Stimulated activated CD4-positive, alpha-beta T cell treated with anti-CD3 and anti-CD28 coated beads, Interleukin-15, amount 100 ng/mL, for 1 hour (primary cell): ENCODE measurements around the gene ARL11.

Source experiments
- DNase-seq, 2 donors: peaks; one replicate each; pipeline ENCODE4 v3.0.0-alpha.2; 2020; ENCODE audit warnings: low read depth in 1 of 2, low spot score in 1 of 2

ARL11 gene

DNA sequence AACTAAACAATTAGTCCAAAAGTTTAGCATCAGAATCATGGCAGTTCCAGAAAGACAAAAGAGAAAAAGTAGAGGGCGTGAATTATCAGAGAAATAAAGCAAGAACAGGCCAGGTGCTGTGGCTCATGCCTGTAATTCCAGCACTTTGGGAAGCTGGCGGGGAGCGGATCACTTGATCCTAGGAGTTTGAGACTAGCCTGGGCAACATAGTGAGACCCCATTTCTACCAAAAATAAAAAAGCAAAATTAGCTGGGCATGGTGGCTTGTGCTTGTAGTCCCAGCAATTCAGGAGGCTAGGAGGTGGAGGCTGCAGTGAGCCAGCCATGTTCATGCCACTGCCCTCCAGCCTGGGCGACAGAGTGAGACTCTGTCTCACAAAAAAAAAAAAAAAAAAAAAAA lies 18.4 kb downstream of the ARL11 start:
- DNase-seq: no peak

DNA sequence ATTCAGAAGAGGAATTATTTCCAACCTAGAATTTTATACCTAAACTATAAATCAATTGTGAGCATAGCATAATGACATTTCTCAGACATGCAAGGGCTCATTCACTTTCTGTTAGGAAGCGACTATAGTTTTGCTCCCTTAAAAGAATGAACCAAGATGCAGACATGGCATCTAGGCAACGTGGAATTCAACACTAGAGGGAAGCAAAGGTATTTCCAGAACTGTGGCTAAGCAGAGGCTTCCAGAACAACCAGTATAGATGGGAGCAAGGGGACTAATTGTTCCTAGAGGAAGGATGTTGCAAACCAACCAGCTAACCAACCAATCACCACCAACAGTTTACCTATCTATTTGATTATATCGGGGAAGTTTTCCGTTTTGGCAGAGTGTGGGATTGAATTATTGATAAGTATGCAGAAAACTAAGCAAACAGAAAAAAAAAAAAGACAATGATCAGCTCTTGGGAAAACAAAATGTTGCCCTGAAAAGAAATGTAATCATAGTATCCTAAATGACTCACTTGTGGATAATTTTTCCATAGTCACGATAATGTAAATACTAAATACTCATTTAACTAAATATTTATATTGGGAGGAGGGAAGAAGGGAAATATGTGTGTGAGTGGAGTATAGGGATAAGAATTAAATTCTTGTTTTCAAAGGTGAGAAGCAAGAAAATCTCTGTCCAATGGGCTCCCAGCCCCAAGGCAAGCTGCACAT lies 21.1 kb downstream of the ARL11 start:
- DNase-seq: no peak

DNA sequence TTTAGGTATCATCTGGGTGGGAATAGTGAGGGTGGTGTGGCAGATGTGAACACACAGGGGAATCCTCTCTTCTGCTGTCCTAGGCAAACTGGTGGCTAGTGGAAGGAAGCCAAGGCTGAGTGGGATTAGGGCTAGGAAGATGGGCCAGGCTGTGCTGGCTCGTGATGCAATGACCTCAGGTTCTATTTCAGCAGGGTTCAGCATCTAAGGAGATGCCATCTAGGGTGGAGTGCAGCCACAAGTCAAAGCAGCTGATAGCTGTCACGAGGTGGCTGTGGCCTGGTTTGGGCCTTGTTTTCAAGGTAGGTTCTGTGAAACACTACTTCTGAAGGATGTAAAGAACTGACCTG lies 21.6 kb downstream of the ARL11 start:
- DNase-seq: no peak

DNA sequence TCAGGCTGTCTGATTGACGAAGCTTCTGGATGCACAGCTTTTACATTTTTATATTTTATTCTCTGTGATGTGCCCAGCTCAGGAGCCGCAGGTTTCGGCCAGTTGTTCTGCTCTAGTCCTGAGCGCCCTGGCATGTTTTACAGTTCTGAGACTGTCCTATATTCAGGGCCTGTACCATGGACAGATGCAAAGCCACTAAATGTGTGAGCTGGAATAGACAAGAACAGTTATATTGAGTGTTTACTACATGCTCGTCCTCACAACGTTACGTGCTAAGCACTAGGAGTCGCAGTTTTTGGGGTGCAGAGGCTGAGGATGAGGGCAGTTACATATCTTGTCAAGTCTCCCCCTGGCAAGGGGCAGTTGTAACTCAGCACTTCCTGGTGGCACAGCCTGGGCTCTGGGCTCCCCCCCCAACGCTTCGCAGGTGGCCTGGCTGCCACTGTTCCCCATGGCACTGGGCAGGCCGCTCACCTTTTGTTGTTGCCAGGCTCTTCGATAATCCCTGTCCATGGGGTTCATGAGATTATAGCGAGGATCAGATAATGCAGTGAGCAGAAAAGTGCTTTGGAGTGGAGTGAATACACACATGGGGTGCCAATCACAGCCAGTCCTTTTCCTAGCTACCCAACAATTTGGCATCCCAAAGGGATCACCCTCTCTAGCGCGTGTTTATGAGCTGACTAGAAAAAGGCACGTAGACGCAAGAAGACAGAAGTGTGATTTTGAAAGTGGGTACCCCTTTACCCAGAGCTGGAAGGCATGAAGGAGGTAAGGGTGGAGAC lies 23.5 kb downstream of the ARL11 start:
- DNase-seq: no peak

DNA sequence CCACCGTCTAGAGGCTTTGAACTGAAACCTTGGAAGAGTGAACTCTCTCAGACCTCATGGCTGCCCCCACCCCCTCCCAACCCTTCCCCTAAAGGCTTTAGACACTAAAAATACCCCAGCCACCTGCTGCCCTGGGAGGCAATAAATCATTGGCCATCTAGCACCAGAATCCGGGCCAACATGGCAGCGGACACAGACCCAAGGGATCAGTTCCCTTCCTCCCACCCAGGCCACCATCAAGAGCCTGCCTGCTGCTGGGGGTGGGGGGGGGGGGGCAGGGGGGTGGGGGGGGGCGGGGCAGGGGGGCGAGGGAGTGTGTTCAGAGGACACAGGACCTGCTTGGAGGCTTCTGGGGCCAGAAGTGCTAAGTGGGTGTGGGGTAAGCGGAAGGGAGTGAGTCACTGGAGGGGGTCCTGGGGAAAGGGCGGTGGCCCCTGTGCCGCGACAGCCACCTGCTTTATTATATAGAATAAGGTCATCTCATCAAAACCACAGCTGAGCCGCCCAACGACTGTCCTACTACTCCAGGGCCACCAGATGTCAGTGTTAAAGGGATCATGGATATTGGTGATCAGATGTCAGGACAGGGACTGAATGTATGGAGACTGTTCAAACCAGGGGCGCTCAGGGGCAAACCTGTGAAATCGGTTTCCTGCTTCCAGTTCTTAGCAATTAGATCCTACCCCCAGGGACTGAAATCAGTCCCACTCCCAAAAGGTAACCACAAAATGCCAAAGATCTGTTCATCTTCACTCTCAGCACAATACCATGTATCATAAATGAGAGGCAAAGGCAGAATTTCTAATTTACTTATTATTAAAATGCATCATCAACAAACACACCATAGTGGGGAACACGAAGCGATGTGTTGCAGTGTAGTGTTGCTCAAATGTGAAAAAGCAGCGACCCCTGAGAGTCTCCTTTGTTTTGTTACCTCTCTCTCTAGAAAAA lies 24.3 kb downstream of the ARL11 start:
- DNase-seq: no peak

DNA sequence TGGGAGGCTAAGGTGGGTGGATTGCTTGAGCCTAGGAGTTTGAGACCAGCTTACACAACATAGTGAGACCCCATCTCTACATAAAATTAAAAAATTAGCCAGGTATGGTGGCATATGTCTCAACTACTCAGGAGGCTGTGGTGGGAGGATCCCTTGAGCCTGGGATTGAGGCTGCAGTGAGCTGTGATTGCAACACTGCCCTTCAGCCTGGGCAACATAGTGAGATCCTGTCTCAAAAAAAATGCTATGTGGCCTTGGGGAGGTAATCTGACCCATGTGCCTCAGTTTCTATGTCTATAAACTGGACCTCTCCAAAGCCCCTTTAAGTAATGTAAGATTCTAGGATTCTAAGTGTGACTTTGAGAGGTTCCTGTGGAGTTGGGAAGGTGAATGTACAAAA lies 25.2 kb downstream of the ARL11 start:
- DNase-seq: no peak

DNA sequence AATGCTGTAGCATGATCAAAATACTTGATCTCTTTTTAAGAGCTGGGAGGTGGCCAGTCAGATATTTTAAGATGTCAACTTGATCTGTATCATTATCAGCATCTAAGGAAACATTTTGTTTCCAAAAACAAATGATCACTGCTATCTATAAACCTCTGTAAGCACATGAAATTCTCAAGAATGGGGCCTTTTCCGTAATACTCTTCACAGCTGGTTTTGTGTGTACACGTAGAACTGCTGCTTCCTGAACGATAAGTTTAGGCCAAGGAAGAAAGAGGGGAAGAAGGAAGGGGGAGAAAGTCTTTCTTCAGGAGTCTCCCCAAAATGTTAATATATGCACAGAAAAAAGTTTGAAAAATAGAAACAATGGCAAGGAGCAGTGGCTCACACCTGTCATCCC lies 25.7 kb downstream of the ARL11 start:
- no peak for DNase-seq

DNA sequence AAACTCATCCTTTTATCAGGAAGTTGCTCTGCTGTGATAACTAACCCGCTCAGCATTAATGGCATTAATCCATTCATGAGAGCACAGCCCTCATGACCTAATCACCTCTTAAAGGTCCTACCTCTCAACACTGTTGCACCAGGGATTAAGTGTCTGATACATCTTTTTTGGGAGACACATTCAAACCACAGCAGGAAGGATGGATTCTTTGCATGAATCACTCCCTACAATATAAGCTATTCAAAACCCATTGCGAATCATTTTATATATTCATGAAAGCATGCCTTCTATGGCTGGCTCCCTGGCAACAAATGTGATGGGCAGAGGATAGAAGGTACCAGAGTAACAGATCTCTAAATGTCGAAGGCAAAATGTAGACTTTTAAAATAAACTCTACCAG lies 27.6 kb downstream of the ARL11 start:
- DNase-seq: no peak

DNA sequence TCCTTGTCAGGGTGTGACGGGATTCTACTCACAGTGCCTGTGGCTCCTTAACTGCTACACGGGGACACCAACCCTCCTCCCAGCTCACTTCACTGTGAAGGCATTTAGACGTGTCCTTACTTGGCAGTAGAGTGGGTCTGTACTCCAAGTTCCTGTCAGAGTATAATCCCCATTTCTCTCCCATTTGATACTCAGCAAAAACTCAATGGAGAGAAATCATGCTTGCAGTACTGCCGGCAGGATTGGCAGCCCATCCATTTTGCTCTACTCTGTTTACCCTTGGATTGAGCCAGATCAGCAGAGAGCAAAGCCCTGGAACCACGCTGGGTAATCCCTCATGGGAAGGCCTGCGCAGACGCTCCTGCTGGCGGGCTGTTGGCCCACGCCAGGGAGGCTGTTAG lies 28.9 kb downstream of the ARL11 start:
- DNase-seq: no peak

DNA sequence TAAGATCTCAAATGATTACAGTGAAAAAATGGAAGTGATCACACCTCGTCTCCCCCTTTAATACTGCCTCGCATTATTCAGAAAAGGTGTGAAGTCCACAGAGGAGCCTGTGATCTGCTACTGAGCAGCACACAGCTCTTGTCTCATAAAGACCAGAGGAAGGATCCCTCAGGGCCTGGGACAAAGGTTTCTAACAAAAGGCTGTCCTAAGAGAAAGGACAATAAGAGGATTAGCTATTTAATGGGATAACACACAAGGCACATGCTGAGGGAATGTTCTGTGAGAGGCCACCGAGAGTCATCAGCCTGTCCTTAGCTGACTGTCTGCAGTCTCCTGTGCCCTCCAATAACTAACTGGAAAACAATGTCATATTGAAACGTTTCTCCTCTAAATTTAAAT lies 36.3 kb downstream of the ARL11 start:
- DNase-seq: no peak

DNA sequence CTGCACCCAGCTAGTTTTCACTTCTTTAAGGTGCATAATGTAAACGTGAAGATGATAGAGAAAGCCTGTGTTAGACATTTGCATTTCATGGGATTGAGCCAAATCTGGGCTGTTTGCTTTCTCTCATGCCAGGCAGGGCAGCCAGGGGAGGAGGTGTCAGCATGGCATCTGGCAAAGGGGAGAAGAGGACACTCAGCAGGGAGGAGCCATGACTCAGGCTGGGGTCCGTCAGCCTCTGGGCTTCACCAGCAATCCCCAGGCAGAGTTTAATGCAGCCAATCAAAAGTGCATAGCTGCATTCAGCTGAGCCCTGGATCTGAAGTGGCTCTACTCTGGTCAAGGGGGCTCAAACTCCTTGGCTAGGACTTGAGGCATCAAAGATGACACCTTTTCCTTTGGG lies 39.5 kb downstream of the ARL11 start:
- no peak for DNase-seq

DNA sequence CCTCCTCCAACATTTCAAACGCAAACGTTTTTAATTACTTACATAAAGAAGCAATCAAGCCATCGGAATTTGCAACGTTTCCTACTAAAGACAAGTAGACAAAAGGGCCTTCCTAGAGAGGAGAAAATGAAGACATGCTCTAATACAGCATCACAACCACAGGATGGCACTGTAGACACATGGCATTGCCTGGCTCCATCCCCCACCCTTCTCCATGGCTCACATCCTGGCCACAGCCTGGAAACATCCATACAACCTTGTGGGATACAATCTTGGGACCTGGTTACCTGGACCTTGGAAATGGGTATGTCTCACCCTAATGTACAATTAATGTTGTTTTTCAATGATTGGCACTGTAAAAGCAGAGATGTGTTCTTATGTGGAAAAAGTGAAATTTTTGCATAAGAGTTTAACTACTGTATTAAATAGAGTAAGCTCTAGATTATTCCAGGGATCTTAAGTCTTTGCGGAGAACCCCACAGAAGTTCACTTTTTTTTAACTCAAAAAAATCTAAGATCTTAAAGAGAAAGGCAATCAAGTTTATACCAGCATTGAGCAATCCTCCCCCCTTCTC lies 41.5 kb downstream of the ARL11 start:
- DNase-seq: no peak

DNA sequence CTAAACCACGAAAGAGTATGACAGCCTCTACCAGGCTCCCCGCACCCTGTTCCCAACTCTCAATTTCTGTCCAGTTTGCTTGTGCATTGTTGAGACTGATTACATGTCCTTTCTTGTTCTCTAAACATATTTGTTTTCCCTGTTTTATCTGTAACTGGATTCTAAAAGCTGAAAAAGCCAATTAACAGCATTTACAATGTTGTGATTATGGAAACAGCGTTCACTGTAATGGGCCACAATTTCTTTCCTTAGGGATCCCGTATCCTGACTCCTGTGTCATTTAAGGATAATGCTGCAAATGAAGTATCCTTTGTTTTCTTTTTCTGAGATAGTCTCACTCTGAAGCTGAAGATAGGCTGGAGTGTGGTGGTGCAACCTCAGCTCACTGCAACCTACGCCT lies 42.5 kb downstream of the ARL11 start:
- no peak for DNase-seq

DNA sequence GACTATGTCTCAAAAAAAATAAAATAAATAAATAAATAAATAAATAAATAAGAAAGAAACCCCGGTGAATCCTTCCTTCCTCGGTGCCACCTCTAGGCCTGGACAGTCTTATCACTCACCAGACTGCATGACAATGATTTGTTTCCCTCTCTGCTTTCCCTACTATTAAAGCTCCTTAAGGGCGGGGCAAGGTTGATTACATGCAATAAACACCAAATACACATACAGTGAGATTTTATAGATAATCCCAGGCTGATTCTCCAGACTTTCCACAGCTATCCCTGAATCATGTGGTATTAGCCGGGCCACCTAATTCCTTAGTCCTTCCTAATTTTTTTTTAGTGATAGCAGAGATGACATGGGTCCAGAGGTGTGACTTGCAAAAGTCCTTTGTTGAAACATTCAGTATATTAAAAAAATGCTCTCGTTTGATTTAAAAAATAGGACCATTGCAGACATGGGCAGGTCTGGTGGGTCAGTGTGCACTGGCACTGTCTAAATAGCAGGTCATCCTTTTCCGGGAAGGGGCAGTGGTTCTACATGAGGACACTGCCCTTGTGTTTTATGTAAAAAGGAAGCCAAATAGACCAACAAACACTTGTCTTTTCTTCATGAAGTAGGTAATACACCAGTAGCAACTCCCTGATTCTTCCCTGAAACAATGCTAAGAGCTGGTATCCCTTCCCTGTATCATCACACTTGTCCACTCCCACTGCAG lies 48.4 kb downstream of the ARL11 start:
- DNase-seq: no peak

DNA sequence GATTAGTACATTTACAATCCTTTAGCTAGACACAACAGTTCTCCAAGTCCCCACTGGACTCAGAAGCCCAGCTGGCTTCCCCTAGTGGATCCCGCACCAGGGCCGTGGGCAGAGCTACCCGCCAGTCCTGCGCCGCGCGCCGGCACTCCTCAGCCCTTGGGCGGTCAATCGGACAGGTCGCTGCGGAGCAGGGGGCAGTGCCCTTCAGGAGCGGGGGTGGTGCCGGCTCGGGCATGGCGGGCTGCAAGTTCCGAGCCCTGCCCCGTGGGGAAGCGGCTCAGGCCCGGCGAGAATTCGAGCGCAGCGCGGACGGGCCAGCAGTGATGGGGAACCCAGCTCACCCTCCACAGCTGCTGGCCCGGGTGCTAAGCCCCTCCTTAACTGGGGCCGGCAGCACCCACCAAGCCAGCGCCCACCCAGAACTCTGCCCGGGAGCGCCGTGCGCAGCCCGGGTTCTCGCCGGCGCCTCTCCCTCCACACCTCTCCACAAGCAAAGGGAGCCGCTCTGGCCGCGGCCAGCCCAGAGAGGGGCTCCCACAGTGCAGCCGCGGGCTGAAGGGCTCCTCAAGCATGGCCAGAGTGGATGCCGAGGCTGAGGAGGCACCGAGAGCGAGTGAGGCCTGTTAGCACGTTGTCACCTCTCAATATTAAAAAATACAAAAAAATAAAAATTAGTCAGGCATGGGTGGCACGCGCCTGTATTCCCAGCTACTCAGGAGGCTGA lies 50.0 kb downstream of the ARL11 start:
- DNase-seq: no peak

DNA sequence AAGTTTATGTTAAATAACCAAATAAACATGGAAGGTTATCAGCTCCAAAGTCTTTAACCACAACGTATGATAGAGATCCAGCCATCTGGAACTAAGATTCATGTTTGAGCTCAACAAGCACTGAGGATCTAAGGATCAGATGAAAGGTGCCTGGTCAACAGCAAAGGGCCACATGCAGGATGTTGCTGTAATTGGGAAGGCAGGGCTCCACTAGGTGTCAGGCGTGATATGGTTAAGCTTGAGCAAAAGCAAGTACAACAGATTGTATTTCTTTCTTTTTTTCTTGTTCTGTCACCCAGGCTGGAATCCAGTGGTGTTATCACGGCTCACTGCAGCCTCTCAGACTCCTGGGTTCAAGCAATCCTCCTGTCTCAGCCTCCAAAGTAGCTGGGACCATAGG lies 50.9 kb downstream of the ARL11 start:
- DNase-seq: no peak

DNA sequence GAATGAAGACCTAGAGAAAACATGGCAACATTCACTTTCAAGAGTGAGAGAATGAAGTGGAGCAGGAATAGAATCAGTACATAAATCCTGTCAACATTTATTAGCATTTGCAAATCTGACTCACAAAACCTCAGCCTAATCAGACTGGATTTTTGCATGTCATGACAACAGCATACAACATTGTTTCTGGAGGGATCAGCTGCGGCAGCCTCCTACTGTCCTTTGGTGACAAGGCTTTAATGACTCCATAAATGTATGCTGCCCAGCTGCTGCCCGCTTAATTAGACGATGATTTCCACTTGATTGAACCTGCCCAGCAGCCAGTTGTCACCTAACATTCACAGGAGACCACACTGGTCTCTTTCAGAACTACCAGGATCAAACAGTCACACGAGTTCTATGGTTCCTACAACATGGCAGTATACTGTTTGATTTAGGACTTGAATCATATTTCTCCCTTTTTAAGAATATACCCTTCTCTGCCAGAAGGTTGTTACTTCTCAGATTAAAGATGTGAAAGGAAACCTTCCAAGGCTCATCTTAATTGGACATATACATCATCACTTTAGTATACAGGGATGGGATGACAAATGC lies 53.6 kb downstream of the ARL11 start:
- DNase-seq: no peak
